Ishikawa (cell line): Measurements from ENCODE around the gene RASSF7.

ENCODE experiments used
- CEBPB ChIP-seq: IDR thresholded peaks from 2 replicates; pipeline ENCODE4 v1.6.1; 2012
- EP300 ChIP-seq: IDR thresholded peaks from 2 replicates; pipeline ENCODE4 v1.6.1; 2012; ENCODE audit warnings: borderline replicate concordance
- MAX ChIP-seq: IDR thresholded peaks from 2 replicates; pipeline ENCODE4 v1.6.1; 2012
- NFIC ChIP-seq: IDR thresholded peaks from 2 replicates; pipeline ENCODE4 v1.6.1; 2012
- RAD21 ChIP-seq: IDR thresholded peaks from 2 replicates; pipeline ENCODE4 v1.6.1; 2012; ENCODE audit warnings: low read depth
- TAF1 ChIP-seq: IDR thresholded peaks from 2 replicates; pipeline ENCODE4 v1.6.1; 2012; ENCODE audit warnings: low read depth, mild to moderate bottlenecking
- TCF12 ChIP-seq: IDR thresholded peaks from 2 replicates; pipeline ENCODE4 v1.6.1; 2012; ENCODE audit warnings: low read depth
- TEAD4 ChIP-seq: IDR thresholded peaks from 2 replicates; pipeline ENCODE4 v1.6.1; 2012
- USF1 ChIP-seq: IDR thresholded peaks from 2 replicates; pipeline ENCODE4 v1.6.1; 2012
- YY1 ChIP-seq: IDR thresholded peaks from 2 replicates; pipeline ENCODE4 v1.6.1; 2012; ENCODE audit warnings: low read depth

- TF ChIP-seq TCF12: no peak
- TF ChIP-seq MAX: no peak
- TF ChIP-seq RAD21: no peak
- no peak for TF ChIP-seq EP300
- TF ChIP-seq TEAD4: no peak
- no peak for TF ChIP-seq YY1
- no peak for TF ChIP-seq CEBPB
- TF ChIP-seq NFIC: no peak
- TF ChIP-seq TAF1: no peak
- no peak for TF ChIP-seq USF1
Observed at GRCh38 chr11:581342-581741, 20.6 kb downstream of the RASSF7 start.
